CMK (cell line): ENCODE data around the gene GTF3C4.

Source experiments
- DNase-seq: peaks from one replicate; pipeline ENCODE4 v3.0.0-alpha.2; 2010; ENCODE audit warnings: low read depth

GTF3C4 gene

GRCh38 chr9:132732326-132733259 lies 62.3 kb downstream of the GTF3C4 start:
- DNase-seq: no peak

- no peak for DNase-seq
Observed at GRCh38 chr9:132733260-132733815, 63.1 kb downstream of the GTF3C4 start.

GRCh38 chr9:132739710-132740310 lies 69.5 kb downstream of the GTF3C4 start:
- no peak for DNase-seq

GRCh38 chr9:132740526-132741309 lies 70.5 kb downstream of the GTF3C4 start:
- DNase-seq: no peak

GRCh38 chr9:132742821-132743311 lies 72.6 kb downstream of the GTF3C4 start:
- DNase-seq: no peak

DNA sequence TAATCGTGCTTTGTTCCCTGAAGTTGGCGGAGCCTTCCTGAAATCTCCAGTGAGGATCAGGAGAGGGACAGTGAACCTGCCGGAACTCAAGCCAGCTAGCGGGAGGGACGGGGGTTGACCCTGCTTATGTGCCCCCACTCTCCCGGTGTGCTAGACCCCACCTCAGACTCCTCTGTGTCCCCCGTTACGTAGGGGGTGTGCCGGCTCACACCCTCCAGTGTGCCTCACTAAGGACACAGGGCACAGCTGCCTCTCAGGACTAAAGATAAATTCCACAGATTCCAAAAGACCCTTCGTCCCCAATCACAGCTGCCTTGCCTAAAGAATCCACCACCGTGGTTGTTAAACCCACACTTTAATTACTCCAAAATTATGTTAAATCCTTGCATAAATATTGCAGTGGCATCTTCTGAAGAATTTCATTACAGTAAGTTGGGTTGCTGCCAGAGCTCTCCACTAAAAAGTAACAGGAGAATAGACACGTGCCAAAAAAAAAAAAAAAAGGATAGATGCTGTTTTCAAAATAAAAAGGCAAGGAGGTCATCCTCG lies 73.7 kb downstream of the GTF3C4 start:
- DNase-seq: no peak
